Stimulated activated CD4-positive, alpha-beta T cell treated with anti-CD3 and anti-CD28 coated beads, Interleukin-15, amount 100 ng/mL, for 1 hour (primary cell): ENCODE results near the gene POLR3K.

Experiments used
- DNase-seq, 2 donors: peaks; one replicate each; pipeline ENCODE4 v3.0.0-alpha.2; 2020; ENCODE audit warnings: low read depth in 1 of 2, low spot score in 1 of 2

Gene POLR3K

GRCh38 chr16:79151-80054 is 26.0 kb upstream of the POLR3K start:
- no peak for DNase-seq

- DNase-seq = no peak
Observed at GRCh38 chr16:78444-79150, 25.2 kb upstream of the POLR3K start.

GRCh38 chr16:77807-78443 is 24.5 kb upstream of the POLR3K start, which contains the start of gene MPG:
MPG (plus strand) TSS chr16:78225; CDS start chr16:78310, 85 bp downstream.
- DNase-seq = peak; percentile 76

DNA sequence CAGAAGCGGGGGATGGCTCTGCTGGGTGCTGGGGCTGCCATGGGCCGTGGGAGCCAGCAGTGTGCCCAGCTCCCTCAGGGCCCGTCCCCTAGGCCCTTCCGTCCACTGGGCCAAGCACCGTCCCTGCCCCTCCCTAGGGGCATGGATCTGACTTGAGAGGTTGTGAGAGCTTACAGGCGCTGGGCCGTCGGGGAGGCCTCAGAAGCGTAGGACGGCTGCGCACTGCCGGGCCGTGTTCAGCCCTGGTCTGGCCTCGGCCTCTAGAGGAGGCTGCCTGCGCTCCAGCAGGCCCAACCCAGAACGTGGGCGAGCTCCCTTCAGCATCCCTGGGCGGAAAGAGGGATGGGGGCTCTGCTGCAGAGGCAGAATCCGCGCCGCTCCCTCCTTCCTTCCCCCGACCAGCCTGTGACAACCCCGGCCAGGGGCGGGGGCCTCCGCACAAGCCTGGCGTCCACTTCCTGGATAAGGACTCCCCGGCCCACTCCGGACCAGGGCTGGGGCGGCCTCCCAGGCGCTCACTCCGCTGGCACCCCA is 23.9 kb upstream of the POLR3K start:
- peak in 1 of 2 donors; percentile 22 for DNase-seq

DNA sequence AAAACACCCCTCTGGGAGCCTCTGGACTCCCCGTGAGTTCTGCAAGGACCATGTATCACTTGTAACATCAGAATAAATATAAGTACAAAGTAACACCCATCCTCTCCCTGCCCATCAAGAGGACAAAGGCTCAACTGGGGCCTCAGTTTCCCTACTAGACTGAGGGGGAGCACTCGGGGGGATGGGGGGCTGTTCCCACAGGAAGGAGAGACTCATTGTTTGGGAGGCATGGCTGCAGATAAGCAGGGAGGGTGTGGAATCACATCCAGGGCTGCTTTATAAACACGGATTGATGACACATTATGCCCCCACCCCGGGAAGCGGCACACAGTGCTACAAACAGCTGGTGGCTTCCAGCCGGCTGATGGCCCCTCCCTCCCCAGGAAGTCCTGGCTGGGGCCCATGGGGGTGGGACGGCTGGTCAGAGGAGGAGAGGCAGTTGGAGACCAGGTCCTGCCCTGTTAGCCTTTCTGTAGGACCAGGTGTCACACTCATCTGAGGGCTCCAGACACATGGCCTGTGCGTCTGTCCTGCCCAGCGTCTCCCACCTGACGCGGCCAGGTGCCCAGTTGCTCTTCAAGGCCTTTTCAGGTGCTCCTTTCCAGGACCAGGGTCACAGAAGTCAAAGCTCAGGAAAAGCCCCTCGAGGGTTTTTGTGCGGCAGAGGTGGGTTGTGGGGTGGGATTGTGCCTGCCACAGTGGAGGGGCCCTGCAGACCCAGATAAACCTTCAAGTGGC is 23.3 kb upstream of the POLR3K start:
- no peak for DNase-seq

GRCh38 chr16:75580-76501 is 22.4 kb upstream of the POLR3K start:
- no peak for DNase-seq

DNA sequence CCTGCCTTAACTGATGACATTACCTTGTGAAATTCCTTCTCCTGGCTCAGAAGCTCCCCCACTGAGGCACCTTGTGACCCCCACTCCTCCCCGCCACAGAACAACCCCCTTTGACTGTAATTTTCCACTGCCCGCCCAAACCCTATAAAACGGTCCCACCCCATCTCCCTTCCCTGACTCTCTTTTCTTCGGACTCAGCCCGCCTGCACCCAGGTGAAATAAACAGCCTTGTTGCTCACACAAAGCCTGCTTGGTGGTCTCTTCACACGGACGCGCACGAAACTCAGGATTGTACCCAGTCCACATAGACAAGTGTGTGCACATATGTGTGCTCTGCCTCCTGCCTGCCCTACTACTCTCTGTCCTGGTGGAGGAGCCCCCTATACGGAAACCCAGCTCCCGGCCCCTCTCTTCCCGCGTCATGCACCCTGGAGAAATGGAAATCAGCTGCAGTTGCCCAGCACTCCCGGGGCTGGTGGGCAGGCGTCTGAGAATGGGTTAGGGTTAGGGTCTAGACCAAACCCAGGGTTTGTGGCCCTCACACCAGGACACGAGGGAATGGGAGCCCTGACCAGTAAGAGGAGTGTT is 21.4 kb upstream of the POLR3K start:
- no peak for DNase-seq

- no peak for DNase-seq
Observed at GRCh38 chr16:74051-74746, 20.8 kb upstream of the POLR3K start.

GRCh38 chr16:72561-73548 is 19.4 kb upstream of the POLR3K start, which contains the start of gene RHBDF1:
RHBDF1 (minus strand) TSS chr16:72631; CDS start chr16:65015, 7,616 bp downstream.
- DNase-seq = no peak

GRCh38 chr16:71540-72401 is 18.4 kb upstream of the POLR3K start:
- no peak for DNase-seq

DNA sequence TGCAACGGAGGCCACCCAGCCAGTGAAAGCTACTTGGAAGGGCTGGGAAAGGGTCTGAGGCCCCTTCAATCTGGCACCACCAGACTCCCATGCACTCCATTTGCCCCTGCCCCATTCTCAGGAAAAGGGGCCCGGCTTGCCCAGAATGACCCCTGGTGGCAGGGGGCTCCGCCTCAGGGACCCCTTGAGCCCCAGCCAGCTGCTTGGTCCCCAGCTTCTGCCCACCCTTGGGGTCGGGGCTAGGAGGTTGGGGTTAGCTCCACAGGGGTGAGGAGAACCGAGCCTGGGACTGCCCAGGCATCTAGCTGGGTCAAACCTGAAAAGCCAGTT is 17.8 kb upstream of the POLR3K start:
- DNase-seq = no peak

GRCh38 chr16:69181-69580 is 15.8 kb upstream of the POLR3K start:
- DNase-seq = no peak

DNA sequence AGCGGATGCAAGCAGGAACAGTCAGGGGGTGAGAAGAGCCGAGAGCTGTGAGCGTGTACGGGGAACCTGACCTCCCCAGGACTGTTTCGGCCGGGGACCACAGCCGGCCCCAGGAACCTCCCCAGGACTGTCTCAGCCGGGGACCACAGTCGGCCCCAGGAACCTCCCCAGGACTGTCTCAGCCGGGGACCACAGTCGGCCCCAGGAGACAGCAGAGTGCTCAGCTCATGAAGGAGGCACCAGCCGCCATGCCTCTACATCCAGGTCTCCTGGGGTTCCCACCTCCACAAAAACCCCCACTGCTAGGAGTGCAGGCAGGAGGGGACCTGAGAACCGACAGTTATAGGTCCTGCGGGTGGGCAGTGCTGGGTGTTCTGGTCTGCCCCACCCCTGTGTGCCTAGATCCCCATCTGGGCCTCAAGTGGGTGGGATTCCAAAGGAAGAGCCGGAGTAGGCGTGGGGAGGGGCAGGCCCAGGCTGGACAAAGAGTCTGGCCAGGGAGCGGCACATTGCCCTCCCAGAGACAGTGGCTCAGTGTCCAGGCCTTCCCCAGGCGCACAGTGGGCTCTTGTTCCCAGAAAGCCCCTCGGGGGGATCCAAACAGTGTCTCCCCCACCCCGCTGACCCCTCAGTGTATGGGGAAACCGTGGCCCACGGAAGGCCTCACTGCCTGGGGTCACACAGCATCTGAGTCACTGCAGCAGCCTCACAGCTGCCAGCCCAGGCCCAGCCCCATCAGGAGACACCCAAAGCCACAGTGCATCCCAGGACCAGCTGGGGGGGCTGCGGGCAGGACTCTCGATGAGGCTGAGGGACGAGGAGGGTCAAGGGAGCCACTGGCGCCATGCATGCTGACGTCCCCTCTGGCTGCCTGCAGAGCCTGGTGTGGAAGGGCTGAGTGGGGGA is 14.7 kb upstream of the POLR3K start:
- no peak for DNase-seq

DNA sequence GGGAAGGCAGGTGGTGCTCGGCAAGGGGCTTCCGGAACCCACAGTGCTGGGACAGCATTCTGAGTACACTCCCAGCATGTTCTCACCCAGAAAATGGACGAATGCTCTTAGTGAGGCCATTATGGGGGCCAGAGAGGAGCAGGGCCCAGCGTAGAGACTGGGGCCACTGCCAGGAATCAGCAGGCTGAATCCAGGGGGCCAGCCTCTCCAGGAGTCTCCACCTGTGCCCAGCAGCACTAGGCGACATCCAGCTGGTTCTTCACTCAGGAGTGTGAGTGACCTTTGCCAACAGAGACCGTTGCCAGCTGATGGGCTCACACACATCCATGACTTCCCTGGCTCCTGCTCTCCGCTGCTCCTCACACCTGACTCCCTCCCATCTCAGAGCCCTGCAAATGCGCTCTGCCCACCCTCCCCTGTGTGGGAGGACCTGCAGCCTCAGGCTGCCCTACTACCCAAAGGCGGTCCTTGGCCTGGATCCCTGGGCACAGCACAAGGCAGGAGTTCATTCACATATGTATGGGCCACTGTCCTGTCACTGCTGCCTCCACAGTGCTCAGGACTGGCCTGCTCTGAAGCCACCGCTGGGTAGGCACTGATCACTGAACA is 13.9 kb upstream of the POLR3K start:
- DNase-seq = no peak
